Thyroid gland (tissue), 4 donors: ENCODE measurements around the gene CITED4. TPM values are rescaled to one million over a fixed set of nuclear protein-coding genes. Genes with fewer than 3 reads are reported as not detected.

Source experiments
- DNase-seq, 2 donors: peaks; one replicate each; pipeline ENCODE4 v3.0.0-alpha.2; 2019
- H3K27ac ChIP-seq, 3 donors: fragments of 200-600 bp; sonication (generic); 1 replicate in 2 of 3; 2 replicates in 1 of 3; pipeline ENCODE4 v1.5.1; 2016 to 2019; ENCODE audit warnings: mild to moderate bottlenecking in 1 of 3, moderate library complexity in 1 of 3
- H3K27me3 ChIP-seq: fragments of 200-600 bp; sonication (generic); one replicate; pipeline ENCODE4 v1.5.1; 2019
- H3K36me3 ChIP-seq, 2 donors: fragments of 200-600 bp; sonication (generic); one replicate each; pipeline ENCODE4 v1.5.1; 2016 to 2019
- H3K4me1 ChIP-seq, 2 donors: fragments of 200-600 bp; sonication (generic); one replicate each; pipeline ENCODE4 v1.5.1; 2017 to 2019
- H3K4me3 ChIP-seq, 3 donors: fragments of 200-600 bp; sonication (generic); replicated peaks in 1 of 3; 1 replicate in 2 of 3; 2 replicates in 1 of 3; pipeline ENCODE4 v1.5.1; 2016; ENCODE audit warnings: mild to moderate bottlenecking in 1 of 3
- H3K9me3 ChIP-seq: fragments of 200-600 bp; sonication (generic); one replicate; pipeline ENCODE4 v1.5.1; 2017
- CTCF ChIP-seq, 6 experiments: fragments of 200-600 bp in 3 of 6; fragments of 450-650 bp in 3 of 6; sonication (generic) in 3 of 6; IDR thresholded peaks; one replicate each; pipeline ENCODE4 v1.5.1; 2016 to 2019; ENCODE audit warnings: antibody characterized with exemption in 6 of 6, mild to moderate bottlenecking in 2 of 6, inconsistent platforms in 1 of 6, moderate library complexity in 1 of 6
- POLR2A ChIP-seq, 2 donors: fragments of 450-650 bp; IDR thresholded peaks; one replicate each; pipeline ENCODE4 v1.6.1; 2017; ENCODE audit warnings: antibody characterized with exemption in 2 of 2, mild to moderate bottlenecking in 2 of 2, moderate library complexity in 1 of 2
- WGBS, 2 donors: methylation state at CpG; one replicate each; pipeline ENCODE4 v1.1.5; 2017; 5-methylcytosine and 5-hydroxymethylcytosine counted together
- intact Hi-C: fragments of 100-400 bp; cut with DNase I; formaldehyde crosslinking; loops from one replicate; pipeline ENCODE4 v1.15.1; 2023
- total RNA-seq, 4 donors: library from RNA; depleted of rRNA; stranded (reverse); fragments of >200 nt; gene quantifications; one replicate each; pipeline ENCODE4 v1.2.3, GENCODE V29; 2016

CITED4 gene
- total RNA-seq, 4 donors from 2014 or later: 8.8 to 28.1 (median 20.3) TPM

- Histone ChIP-seq H3K27me3 (no peaks in the 10 kb centered on the region), H3K27ac (peak overlapping the region in 2 of 3 donors; percentile 46 to 53), H3K4me1 (peaks cover 12 to 13% of the 10 kb centered on the region in 2 donors), H3K36me3 (no peaks in the 10 kb centered on the region), H3K4me3 (peak overlapping the region in 2 of 3 donors; percentile 47 to 61), H3K9me3 (no peaks in the 10 kb centered on the region)
- 11 to 40% methylated on average over 2 to 37 of the region's 98 CpGs for WGBS, 2 donors
- peak; percentile 41 to 57 for DNase-seq
- no peak for TF ChIP-seq CTCF (IDR thresholded peaks at IDR 0.05)
- no peak for TF ChIP-seq POLR2A (IDR thresholded peaks at IDR 0.05)
- intact Hi-C loops: no loop called here
These were observed 749 bp downstream of the CITED4 start for GRCh38 chr1:40861224-40862003.

- peak overlapping the region in 1 of 3 donors; percentile 46 for H3K27ac ChIP-seq
- 55 to 58% methylated on average over 8 to 10 of the region's 10 CpGs for WGBS, 2 donors
- H3K4me3 ChIP-seq: peak overlapping the region in 1 of 3 donors; percentile 61
- peaks cover 12 to 13% of the 10 kb centered on the region in 2 donors for H3K4me1 ChIP-seq
- no peaks in the 10 kb centered on the region for H3K36me3 ChIP-seq
- H3K9me3 ChIP-seq: no peaks in the 10 kb centered on the region
- no peak for DNase-seq
- intact Hi-C loops: no loop called here
- TF ChIP-seq POLR2A (IDR thresholded peaks at IDR 0.05) (no peak), CTCF (IDR thresholded peaks at IDR 0.05) (no peak)
- no peaks in the 10 kb centered on the region for H3K27me3 ChIP-seq
These were observed 1.4 kb downstream of the CITED4 start for GRCh38 chr1:40860706-40861223.

- Histone ChIP-seq H3K9me3 (no peaks in the 10 kb centered on the region), H3K4me1 (peaks cover 12 to 13% of the 10 kb centered on the region in 2 donors), H3K27ac (no peak overlapping the region), H3K4me3 (no peak overlapping the region), H3K27me3 (no peaks in the 10 kb centered on the region), H3K36me3 (no peaks in the 10 kb centered on the region)
- 94 to 95% methylated on average over 4 of the region's 4 CpGs for WGBS, 2 donors
- intact Hi-C loops: loop anchor here (10.0 kb wide), 1 partner anchor 84 kb away; no protein-coding TSS in a partner anchor
- TF ChIP-seq CTCF (IDR thresholded peaks at IDR 0.05) (no peak), POLR2A (IDR thresholded peaks at IDR 0.05) (no peak)
- no peak for DNase-seq
These were observed 3.2 kb downstream of the CITED4 start for GRCh38 chr1:40858856-40859416.

GRCh38 chr1:40857737-40858136, 4.4 kb downstream of the CITED4 start:
- peak; percentile 77 to 79 for DNase-seq
- Histone ChIP-seq H3K9me3 (no peaks in the 10 kb centered on the region), H3K27me3 (no peaks in the 10 kb centered on the region), H3K36me3 (no peaks in the 10 kb centered on the region), H3K4me1 (peaks cover 9 to 11% of the 10 kb centered on the region in 2 donors), H3K4me3 (no peak overlapping the region), H3K27ac (no peak overlapping the region)
- intact Hi-C loops: loop anchor here (10.0 kb wide), 1 partner anchor 83 kb away; no protein-coding TSS in a partner anchor
- WGBS, 2 donors: 53 to 66% methylated on average over 2 of the region's 2 CpGs
- TF ChIP-seq CTCF (IDR thresholded peaks at IDR 0.05) (no peak), POLR2A (IDR thresholded peaks at IDR 0.05) (no peak)
